GM12873 (cell line): Measurements from ENCODE around the gene FKRP.

ENCODE experiments used
- CTCF ChIP-seq: IDR thresholded peaks from 2 replicates; pipeline ENCODE4 v1.5.1; 2012; ENCODE audit warnings: low read depth, mild to moderate bottlenecking, moderate library complexity, low read length, control low read depth; ENCODE audit not compliant: insufficient read depth; ENCODE audit errors: missing control alignments

The FKRP gene

DNA sequence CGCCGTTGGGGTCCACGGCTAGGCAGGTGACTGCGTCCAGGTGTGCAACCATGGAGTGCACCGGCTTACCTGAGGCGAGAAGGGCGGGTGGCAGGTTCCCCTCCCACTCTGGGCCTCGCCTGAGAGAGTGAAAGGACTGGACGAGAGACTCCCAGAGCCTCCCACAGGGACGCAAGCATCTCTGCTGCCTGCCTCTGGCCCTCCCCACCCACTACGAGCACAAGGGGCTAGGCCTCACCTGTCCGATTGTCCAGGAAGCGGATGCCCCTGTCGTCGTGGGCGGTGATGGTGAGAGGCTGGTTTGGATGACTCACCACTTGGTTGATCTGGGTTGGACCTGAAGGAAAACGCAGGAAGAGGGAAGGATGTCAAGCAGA, 23.9 kb upstream of the FKRP start:
- TF ChIP-seq CTCF = no peak

DNA sequence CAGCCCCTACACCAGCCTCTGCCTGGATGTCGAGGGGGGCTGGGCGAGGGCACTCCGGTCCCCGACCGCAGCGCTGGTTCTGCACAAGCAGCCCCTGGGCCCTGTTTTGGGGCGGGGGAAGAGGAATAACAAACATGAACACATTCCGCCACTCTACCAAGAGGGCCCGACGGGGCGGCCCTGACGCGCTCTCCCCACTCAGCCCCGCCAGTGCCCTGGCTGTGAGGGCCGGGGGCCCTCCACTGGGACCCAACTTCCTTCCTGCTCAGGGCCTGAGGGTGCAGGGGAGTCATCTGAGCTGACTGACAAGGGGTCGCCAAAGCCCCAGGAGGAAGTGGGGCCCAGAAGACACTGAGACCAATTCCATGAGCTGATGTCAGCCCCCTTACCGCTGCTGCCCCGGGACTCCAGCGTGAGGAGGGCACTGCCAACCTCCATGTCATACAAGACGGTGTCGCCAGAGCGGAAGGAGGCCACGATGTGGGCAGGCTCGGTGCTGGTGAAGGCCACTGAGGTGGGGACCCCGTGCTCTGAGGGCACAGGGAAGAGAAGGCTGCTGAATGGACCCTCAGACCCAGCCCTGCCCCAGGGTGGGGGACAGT, 23.3 kb upstream of the FKRP start:
- TF ChIP-seq CTCF = no peak

- no peak for TF ChIP-seq CTCF
Observed at GRCh38 chr19:46723023-46723461, 22.8 kb upstream of the FKRP start.

DNA sequence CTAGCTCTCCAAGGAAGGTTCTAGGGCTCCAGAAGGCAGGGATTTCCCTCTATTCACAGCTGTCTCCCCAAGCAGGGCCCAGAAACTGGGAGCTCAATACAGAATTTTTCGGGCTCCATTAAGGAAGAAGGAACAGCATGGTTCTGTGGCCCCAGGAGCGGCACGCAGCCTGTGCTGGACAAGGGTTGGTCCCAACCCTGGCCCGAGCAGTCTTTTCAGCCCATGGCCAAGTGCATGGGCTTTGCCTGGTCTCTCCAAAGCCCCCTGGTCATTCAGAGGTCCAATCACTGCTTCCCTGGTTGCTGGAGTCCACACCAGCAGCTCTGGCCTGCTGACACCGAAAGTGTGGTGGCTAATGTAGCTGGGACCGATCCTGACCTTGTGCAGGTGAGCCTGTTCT, 22.4 kb upstream of the FKRP start:
- no peak for TF ChIP-seq CTCF

- TF ChIP-seq CTCF = no peak
Observed at GRCh38 chr19:46724468-46724867, 21.4 kb upstream of the FKRP start.

GRCh38 chr19:46725036-46725820, 20.6 kb upstream of the FKRP start:
- no peak for TF ChIP-seq CTCF

GRCh38 chr19:46725859-46726393, 19.9 kb upstream of the FKRP start:
- TF ChIP-seq CTCF = no peak
